ENCODE results near the gene MATN1.
A peak's percentile ranks its signal among the peaks of the same experiment; 100 is the strongest.

MATN1 gene

DNA sequence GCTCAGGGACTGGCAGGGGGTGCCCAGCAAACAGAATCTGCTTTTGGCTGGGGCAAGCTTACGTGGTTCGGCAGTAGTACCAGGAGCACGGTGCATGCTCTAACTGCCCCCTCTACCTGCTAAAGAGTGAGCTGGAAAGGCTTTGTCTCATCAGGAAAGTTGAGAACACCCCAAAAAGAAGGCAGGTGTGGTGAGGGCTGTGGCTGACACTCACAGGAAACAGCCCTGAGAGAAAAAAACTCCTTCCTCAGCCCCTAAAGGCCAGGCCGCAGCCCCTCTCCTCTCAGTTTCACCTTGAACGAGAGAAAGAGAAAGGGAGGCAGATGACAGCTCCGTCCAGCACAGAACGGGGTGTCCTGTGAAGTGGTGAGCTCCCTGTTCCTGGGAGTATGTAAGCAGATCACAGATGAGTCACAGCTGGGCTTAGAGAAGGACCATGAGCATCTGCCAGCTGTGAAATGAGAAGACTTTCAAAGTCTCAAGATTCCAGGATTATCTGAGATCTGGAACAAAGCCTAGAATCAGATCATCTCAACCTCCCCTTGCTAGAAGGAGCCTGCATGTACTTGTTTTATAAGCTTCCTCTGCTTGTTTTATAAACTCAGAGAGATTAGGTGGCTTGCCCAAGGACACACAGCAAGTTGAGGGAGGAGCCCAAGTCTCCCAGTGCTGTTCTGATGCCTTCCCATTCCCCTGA lies 20.8 kb upstream of the MATN1 start:
- no peak for DNase-seq

GRCh38 chr1:30743584-30744059 lies 20.2 kb upstream of the MATN1 start:
- DNase-seq: peak; percentile 9 to 94

DNA sequence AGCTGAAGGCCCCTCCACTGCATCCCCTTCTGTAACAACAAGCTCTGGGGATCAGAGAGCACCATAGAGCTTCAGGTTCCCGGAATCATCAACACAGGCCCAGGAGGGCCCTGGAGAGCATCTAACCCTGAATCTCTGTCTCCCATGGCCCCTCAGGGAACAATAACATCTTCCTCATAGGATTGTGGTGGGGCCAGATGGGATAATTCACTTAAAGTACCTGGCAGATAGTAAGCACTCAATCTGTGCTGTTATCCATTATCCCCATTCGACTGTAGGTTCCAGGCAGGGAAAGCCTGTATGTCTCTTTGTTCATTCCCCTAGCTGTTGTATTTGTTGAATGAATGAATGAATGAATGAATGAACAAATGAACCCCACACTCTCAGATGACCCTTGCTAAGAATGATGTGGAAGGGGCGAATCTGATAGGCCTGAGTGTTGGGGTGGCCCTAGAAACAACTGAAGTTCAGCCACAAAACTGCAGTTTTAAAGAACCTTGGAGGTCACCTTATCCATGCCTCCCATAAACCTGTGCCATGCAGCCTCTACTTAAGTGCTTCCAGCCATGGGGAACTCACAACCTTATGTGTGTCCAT lies 19.7 kb upstream of the MATN1 start:
- no peak for DNase-seq

GRCh38 chr1:30742300-30742962 lies 19.0 kb upstream of the MATN1 start:
- no peak for DNase-seq

DNA sequence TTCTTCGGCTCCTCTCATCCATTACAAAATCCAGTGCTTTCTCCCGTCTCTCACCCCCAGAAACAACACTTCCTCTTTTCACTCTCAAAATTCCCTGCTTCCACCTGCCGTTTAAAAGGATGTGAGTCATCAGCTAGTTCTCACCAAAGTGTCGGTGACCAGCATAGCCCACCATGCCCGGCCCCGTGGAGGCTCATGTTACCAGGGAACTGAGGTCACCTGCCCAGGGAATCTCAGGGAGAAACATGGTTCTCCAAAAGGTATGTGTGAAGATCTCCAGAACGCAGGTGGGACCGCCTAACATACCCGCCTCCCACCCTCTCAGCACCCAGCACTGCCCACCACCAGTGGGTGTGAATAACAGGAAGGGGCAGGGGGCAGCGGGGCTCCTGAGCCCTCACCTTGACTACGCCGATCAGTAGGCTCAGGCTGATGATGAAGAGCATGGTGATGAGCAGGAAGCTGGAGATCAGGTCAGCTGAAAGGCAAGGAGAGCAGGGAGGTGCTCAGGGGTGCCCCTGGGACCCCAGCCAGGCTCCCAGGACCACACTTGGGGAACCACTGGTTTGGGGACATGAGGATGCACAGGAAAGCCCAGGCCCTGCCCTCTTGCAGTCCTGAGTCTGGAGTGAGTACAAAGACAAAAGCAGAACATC lies 18.0 kb upstream of the MATN1 start:
- DNase-seq: no peak

DNA sequence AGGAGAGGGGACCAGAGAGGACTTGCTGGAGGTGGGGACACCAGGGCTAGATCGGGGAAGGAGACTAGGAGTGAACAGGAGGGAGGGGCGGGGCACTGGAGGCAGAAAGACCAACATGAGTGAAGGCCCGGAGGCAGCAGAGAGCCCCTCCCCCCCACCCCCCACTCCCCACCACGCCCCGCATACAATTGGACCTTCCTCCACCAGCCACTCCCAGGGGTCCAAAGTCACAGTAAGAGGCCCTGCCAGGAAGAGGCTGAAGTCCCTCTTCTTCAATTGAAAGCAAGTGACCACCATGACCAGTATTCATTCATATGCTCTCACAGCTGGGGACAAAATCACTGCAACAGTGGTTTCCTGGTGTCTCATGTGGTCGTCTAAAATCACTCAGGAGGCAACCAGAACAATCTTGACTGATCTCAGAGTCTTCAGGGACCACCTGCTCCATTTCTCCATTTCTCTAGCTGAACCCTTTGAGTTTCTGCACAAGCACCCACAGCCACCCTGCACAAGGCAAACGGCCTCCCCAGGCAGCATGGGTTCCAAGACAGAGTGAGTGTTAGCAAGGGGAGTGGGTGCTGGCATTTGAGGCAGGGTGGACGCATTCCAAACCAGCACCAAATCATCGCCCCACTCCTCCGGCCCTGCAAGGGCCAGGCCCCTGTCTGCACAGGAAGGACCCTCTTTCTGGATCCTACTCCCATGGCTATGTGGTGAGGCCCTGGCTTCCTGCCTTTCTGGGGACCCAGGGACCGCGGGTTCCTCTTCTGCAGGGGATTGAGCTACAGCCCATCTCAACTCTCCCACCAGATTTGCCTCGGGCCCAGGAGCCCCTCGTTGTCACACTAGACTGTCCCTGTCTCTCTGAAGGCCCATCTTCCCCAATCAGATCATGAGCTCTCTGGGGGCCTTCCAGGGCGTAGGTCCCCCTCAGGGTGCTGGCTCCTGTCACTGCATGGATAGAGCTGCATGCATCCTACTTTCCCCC lies 17.2 kb upstream of the MATN1 start:
- peak in 1 of 2 donors; percentile 49 for DNase-seq

DNA sequence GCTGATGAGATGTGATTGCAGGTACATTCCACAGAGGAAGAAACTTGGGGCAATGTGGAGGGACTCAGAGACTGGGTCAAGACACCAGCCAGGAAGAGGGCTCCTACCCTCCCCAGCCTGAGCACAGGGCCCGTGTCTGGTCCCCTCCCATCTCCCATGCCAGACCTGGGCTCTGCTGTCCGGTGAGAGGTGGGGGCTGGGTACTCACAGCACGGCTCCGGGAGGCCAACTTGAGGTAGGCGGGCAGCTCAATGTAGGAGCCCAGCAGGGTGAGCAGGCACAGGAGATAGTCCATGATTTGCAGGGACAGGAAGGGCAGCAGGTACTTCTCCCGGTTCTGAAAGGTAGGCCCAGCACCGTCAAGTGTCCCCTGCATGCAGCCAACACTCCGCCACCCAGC lies 16.2 kb upstream of the MATN1 start:
- no peak for DNase-seq

GRCh38 chr1:30738715-30739559 lies 15.6 kb upstream of the MATN1 start:
- no peak for DNase-seq

GRCh38 chr1:30738040-30738714 lies 14.8 kb upstream of the MATN1 start:
- DNase-seq: no peak

DNA sequence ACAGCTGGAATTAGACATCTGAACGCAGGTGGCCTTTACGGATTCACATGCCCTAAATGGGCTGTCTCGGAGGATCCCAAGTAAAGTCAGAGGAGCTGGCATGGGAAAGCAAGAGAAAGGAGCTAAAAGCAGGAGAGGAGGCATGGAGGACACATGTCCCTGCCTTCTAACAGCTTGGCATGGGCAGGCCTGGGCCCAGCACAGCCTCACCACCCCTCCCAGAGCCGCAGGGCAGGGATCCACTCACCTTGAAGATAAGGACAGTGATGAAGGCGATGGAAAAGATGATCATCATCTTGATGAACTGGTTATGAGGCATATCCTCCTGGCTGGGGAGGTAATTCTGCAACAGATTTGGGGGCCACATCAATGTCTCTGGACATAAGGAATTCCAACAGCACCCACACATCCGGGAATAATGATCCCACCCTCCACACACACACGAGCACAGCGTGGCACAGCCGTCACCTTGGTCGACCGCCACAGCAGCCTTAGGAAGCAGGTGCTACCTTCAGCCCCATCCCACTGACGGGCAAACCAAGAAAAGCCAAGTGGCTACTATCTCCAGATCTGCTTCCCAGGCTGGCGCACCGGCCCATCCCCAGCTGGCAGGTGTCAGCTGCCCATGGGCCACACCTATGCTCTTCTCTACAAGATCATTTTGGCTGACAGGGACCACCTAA lies 14.1 kb upstream of the MATN1 start:
- DNase-seq: no peak

DNA sequence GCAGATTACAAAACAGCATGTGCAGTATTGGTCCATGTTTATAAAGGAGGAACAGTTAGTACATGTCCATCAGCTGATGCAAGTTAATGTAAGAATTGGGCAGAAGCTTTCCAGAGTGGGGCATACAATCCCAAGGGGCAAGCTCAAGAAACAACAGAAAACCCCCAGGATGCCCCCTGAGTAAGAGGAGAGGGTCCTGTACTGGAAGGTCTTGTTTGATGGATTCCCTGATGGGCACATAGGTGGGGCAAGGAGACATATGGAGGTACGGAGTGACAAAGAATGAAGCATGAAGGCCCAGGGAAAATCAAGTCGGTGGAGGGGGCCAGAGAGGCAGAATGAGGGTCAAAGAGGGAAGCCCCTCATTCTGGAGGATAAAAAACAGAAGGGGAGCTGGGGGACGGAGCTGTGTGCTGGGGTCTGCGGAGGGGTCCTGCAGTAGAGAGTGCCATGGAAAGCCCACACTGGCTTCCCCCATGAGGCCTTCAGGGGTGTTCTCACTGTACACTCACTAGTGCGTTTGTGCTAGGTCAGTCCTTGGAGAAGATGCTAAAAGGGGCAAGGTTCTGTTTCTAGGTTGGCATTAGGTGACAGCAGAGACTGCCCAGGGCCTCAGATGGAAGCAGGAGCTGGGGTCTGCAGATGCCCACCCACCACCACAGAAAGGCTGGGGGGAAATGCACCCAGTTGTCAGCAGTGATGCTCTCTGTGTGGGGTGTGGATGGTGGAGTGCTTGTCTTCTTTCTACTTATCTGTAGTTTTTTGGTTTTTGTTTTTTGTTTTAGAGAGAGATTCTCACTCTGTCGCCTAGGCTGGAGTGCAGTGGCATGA lies 12.5 kb upstream of the MATN1 start:
- no peak for DNase-seq

GRCh38 chr1:30735124-30735523 lies 11.7 kb upstream of the MATN1 start:
- no peak for DNase-seq

GRCh38 chr1:30734580-30734979 lies 11.2 kb upstream of the MATN1 start:
- DNase-seq: no peak

DNA sequence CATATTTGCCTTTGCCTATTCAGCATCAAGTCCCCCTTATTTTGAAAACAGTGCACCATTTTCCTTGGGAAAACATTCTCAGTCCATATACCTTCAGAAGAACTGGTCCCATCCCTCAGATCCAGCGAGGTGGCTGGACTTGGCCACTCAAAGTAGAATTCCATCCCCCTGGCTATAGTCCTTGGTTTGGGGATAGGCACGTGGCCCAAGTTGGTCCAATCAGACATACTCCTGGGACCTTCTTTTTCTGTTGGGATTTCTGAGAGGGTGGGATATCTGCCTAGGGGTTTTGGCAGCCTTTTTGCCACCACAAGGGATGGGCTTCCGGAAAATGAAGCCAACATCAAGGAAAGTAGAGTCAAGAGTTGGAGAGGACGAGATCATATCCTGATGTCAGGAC lies 10.7 kb upstream of the MATN1 start:
- no peak for DNase-seq

DNA sequence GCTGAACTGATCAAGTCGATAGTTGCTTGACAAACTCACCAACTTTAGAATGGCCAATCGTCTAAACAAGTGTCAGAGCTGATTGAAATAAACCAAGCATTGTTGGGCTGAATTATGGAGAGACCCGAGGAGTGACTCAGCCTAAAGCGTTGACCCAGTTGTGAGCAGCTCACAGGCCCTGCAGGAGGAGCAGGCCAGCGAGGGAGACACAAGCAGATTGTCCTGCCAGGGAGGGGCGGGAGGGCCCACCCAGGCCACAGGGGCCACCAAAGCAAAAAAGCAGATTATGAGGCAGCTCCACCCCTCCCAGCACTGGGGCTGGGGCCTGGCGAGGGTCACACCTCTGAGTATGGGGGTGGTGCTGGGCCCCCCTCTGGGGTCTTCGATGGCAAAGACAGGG lies 10.1 kb upstream of the MATN1 start:
- no peak for DNase-seq

- no peak for DNase-seq
Measured at GRCh38 chr1:30732277-30732996, 9.1 kb upstream of the MATN1 start.

- DNase-seq: no peak
Measured at GRCh38 chr1:30731806-30732276, 8.5 kb upstream of the MATN1 start.

DNA sequence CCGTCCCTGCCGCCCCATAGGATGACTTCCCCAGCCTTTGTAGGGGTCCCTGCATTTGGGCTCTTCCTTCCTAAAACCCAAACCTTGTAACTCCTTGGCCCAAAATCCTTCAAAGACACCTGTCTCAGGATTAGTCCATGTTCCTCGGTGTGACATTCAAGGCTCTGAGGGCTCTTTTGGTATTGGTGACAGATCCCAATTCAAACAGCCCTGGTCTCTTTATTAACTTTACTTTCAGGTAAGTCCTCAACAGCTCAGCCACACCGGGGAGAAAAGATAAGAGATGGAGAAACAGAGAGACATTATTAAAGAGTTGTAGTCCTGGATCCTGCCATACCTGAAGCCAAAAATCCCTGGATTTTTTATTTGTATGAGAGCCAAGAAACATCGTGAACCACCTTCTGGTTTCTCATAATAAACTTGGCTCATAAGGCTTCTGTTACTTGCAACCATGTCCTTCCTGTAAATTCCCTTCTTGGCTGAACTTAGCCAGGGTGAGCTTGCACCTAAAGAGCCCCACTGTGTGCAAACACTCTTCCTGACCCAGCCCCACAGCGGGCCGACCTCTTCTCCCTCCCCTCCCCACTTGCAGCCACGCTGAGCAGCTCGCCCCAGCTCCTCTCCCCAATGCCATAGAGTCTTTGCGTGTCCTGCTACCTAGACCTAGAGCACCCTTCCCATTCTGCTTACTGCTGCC lies 7.9 kb upstream of the MATN1 start:
- no peak for DNase-seq

All from bone marrow (tissue), 2 donors.